Prostate gland (tissue), 2 donors: ENCODE results near the gene DOP1A. TPM values are rescaled to one million over a fixed set of nuclear protein-coding genes. Genes with fewer than 3 reads are reported as not detected.

Experiments
- DNase-seq: peaks from one replicate; pipeline ENCODE4 v3.0.0-alpha.2; 2019; ENCODE audit warnings: low spot score
- H3K27ac ChIP-seq, 2 donors: fragments of 200-600 bp; sonication (generic); 2 replicates each; pipeline ENCODE4 v1.5.1; 2017 to 2019
- H3K27me3 ChIP-seq: fragments of 200-600 bp; sonication (generic); replicated peaks from 2 replicates; pipeline ENCODE4 v1.5.1; 2019; ENCODE audit not compliant: insufficient read depth
- H3K36me3 ChIP-seq, 2 donors: fragments of 200-600 bp; sonication (generic); 1 replicate in 1 of 2; 2 replicates in 1 of 2; pipeline versions ENCODE4 v1.5.1 to v1.8.1; 2017 to 2019
- H3K4me1 ChIP-seq: fragments of 200-600 bp; sonication (generic); replicated peaks from 2 replicates; pipeline ENCODE4 v1.5.1; 2019
- H3K4me3 ChIP-seq, 2 donors: fragments of 200-600 bp; sonication (generic); 2 replicates each; pipeline ENCODE4 v1.5.1; 2017 to 2019
- H3K9me3 ChIP-seq: fragments of 200-600 bp; sonication (generic); 2 replicates; pipeline ENCODE4 v1.5.1; 2017
- CTCF ChIP-seq, 4 experiments: fragments of 200-600 bp in 2 of 4; fragments of 450-650 bp in 2 of 4; sonication (generic) in 2 of 4; IDR thresholded peaks; 1 replicate in 3 of 4; 2 replicates in 1 of 4; pipeline ENCODE4 v1.5.1; 2016 to 2019; ENCODE audit warnings: antibody characterized with exemption in 4 of 4, mild to moderate bottlenecking in 2 of 4, moderate library complexity in 2 of 4
- POLR2A ChIP-seq: fragments of 450-650 bp; IDR thresholded peaks from one replicate; pipeline ENCODE4 v1.6.1; 2016; ENCODE audit warnings: antibody characterized with exemption, mild to moderate bottlenecking
- POLR2AphosphoS5 ChIP-seq: sonication (generic); formaldehyde crosslinking; IDR thresholded peaks from one replicate; pipeline ENCODE4 v1.6.1; 2017; ENCODE audit warnings: antibody characterized with exemption
- WGBS: methylation state at CpG from one replicate; pipeline ENCODE4 v1.1.5; 2018; 5-methylcytosine and 5-hydroxymethylcytosine counted together
- intact Hi-C: fragments of 100-400 bp; cut with DNase I; formaldehyde crosslinking; loops from one replicate; pipeline ENCODE4 v1.14.2; 2022
- total RNA-seq, 2 donors: library from RNA; depleted of rRNA; stranded (reverse); fragments of >200 nt; gene quantifications; one replicate each; pipeline ENCODE4 v1.1.0, GENCODE V29; 2016

DOP1A gene
- total RNA-seq, 2 donors from 2014 or later, result 27.6 to 55.2 TPM

GRCh38 chr6:83198486-83199172 lies 131.2 kb downstream of the DOP1A start:
- TF ChIP-seq POLR2A (no peak), CTCF (IDR thresholded peaks at IDR 0.05) (no peak), POLR2AphosphoS5 (no peak)
- no peaks in the 10 kb centered on the region for H3K27me3 ChIP-seq
- H3K27ac ChIP-seq, result no peak overlapping the region
- DNase-seq, result no peak
- H3K9me3 ChIP-seq, result no peaks in the 10 kb centered on the region
- H3K36me3 ChIP-seq, result no peaks in the 10 kb centered on the region
- no peak overlapping the region for H3K4me3 ChIP-seq
- peaks cover 3% of the 10 kb centered on the region for H3K4me1 ChIP-seq
- 50% methylated on average over 4 of the region's 4 CpGs for WGBS
- intact Hi-C loops, result no loop called here

- intact Hi-C loops, result no loop called here
Measured at GRCh38 chr6:83199173-83199862, 131.8 kb downstream of the DOP1A start.

GRCh38 chr6:83199863-83200225 lies 132.4 kb downstream of the DOP1A start:
- H3K36me3 ChIP-seq, result no peaks in the 10 kb centered on the region
- no peak overlapping the region for H3K4me3 ChIP-seq
- no peaks in the 10 kb centered on the region for H3K9me3 ChIP-seq
- TF ChIP-seq POLR2AphosphoS5 (no peak), POLR2A (no peak), CTCF (IDR thresholded peaks at IDR 0.05) (no peak)
- intact Hi-C loops, result no loop called here
- WGBS, result 39% methylated on average over 2 of the region's 2 CpGs
- H3K27ac ChIP-seq, result no peak overlapping the region
- no peak for DNase-seq
- H3K4me1 ChIP-seq, result peaks cover 3% of the 10 kb centered on the region
- H3K27me3 ChIP-seq, result no peaks in the 10 kb centered on the region

More at GRCh38 chr6:83199173-83199862, 131.8 kb downstream of the DOP1A start:
- Histone ChIP-seq H3K27me3 (no peaks in the 10 kb centered on the region), H3K36me3 (no peaks in the 10 kb centered on the region), H3K4me3 (no peak overlapping the region), H3K9me3 (no peaks in the 10 kb centered on the region), H3K27ac (no peak overlapping the region), H3K4me1 (peaks cover 3% of the 10 kb centered on the region)
- WGBS, result 89% methylated on average over 5 of the region's 5 CpGs
- TF ChIP-seq CTCF (IDR thresholded peaks at IDR 0.05) (no peak), POLR2AphosphoS5 (no peak), POLR2A (no peak)
- DNase-seq, result no peak

GRCh38 chr6:83202031-83202430 lies 134.6 kb downstream of the DOP1A start:
- H3K9me3 ChIP-seq, result no peaks in the 10 kb centered on the region
- intact Hi-C loops, result no loop called here
- no peak for DNase-seq

More at GRCh38 chr6:83202031-83202430, 134.6 kb downstream of the DOP1A start:
- H3K36me3 ChIP-seq, result no peaks in the 10 kb centered on the region
- no peaks in the 10 kb centered on the region for H3K27me3 ChIP-seq
- TF ChIP-seq POLR2AphosphoS5, result no peak
- TF ChIP-seq CTCF (IDR thresholded peaks at IDR 0.05), result no peak
- no peak for TF ChIP-seq POLR2A
- no peak overlapping the region for H3K4me3 ChIP-seq
- 76% methylated on average over 4 of the region's 4 CpGs for WGBS
- no peaks in the 10 kb centered on the region for H3K4me1 ChIP-seq
- no peak overlapping the region for H3K27ac ChIP-seq
